ENCODE results near the gene PPP1R14B. TPM values are rescaled to one million over a fixed set of nuclear protein-coding genes. Genes with fewer than 3 reads are reported as not detected.
A peak's percentile ranks its signal among the peaks of the same experiment; 100 is the strongest.

The PPP1R14B gene
- total RNA-seq, 3 donors from 2014 or later = 63.0 to 101 (median 64.7) TPM

- TF ChIP-seq POLR2AphosphoS5 (IDR thresholded peaks at IDR 0.05) (peak in 1 of 3 donors; percentile 10), CTCF (IDR thresholded peaks at IDR 0.05) (no peak)
- Histone ChIP-seq H3K27ac (peak overlapping the region; percentile 61 to 100), H3K4me1 (peaks cover 12 to 16% of the 10 kb centered on the region in 2 donors), H3K27me3 (no peaks in the 10 kb centered on the region), H3K9me3 (no peaks in the 10 kb centered on the region), H3K4me3 (peak overlapping the region in 2 of 3 donors; percentile 3 to 26), H3K36me3 (no peaks in the 10 kb centered on the region)
- intact Hi-C loops (cut with DNase I; ENCODE audit: low total_unique reads) = no loop called here
- DNase-seq (ENCODE audit: low spot score in 2 of 2) = peak; percentile 87 to 92
These were observed 9.2 kb downstream of the PPP1R14B start for GRCh38 chr11:64237484-64237951.

DNA sequence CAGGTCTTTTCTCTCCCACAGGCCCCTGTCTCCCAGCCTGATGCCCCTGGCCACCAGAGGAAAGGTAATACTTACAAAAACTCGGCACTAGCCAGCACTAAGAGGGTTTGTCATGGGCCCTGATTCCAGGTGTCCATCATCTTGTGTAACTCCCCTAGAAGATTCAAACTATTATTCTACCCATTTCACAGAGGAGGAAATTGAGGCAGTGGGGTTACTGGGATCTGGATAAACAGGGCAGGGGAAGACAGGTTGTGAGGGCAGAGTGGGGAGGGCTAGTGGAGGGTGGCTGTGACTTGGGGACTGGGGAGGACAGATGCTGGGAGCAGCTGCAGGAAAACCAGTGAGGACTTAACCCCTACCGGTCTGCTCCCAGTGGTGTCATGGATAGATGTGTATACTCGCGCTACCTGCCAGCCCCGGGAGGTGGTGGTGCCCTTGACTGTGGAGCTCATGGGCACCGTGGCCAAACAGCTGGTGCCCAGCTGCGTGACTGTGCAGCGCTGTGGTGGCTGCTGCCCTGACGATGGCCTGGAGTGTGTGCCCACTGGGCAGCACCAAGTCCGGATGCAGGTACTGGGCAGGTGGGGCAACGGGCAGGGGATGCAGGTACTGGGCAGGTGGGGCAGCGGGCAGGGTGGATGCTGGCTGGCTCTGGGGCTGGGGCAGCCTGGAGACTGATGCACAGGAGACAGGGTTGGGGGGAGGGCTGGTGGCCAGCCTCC is 11.1 kb downstream of the PPP1R14B start:
- no peak for DNase-seq (ENCODE audit: low spot score in 2 of 2)
- Histone ChIP-seq H3K27ac (peak overlapping the region; percentile 78 to 94), H3K4me3 (peak overlapping the region; percentile 71 to 96 (median 75)), H3K9me3 (no peaks in the 10 kb centered on the region), H3K4me1 (peaks cover 12 to 16% of the 10 kb centered on the region in 2 donors), H3K27me3 (no peaks in the 10 kb centered on the region), H3K36me3 (no peaks in the 10 kb centered on the region)
- TF ChIP-seq CTCF (IDR thresholded peaks at IDR 0.05) = no peak
- TF ChIP-seq POLR2A (IDR thresholded peaks at IDR 0.05) = no peak
- no peak for TF ChIP-seq POLR2AphosphoS5 (IDR thresholded peaks at IDR 0.05)
- intact Hi-C loops (cut with DNase I; ENCODE audit: low total_unique reads) = no loop called here

DNA sequence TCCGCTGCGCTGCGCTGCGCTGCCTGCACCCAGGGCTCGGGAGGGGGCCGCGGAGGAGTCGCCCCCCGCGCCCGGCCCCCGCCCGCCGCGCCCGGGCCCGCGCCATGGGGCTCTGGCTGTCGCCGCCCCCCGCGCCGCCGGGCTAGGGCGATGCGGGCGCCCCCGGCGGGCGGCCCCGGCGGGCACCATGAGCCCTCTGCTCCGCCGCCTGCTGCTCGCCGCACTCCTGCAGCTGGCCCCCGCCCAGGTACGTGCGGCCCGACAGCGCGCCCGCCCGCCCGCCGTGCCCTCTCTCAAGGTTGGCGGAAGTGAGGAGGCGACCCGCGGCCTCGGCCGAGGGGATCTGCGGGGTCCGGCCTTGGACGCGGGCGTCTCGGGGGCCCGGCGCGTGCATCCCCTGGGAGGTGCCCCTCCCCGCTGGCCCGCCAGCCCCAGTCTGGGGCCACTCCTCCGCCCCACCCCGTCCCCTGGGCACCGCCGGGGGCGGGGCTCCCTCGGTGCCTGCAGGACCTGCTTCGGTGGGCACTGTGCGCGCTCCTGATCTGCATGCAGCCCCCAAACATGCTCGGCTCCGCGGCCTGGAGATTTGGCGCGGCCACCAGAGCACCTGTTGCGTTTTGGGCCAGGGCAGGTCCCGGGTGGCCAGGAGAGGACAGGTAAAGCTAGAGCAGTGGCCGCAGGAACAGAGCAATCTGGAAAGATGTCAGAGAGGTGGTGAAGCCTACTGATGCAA is 11.9 kb downstream of the PPP1R14B start:
- no peak for DNase-seq (ENCODE audit: low spot score in 2 of 2)
- peak overlapping the region; percentile 71 to 96 (median 75) for H3K4me3 ChIP-seq
- no peaks in the 10 kb centered on the region for H3K9me3 ChIP-seq
- H3K4me1 ChIP-seq = peaks cover 8 to 16% of the 10 kb centered on the region in 2 donors
- H3K27me3 ChIP-seq = no peaks in the 10 kb centered on the region
- H3K36me3 ChIP-seq = no peaks in the 10 kb centered on the region
- peak overlapping the region; percentile 78 to 94 for H3K27ac ChIP-seq
- TF ChIP-seq POLR2AphosphoS5 (IDR thresholded peaks at IDR 0.05) (no peak), POLR2A (IDR thresholded peaks at IDR 0.05) (no peak), CTCF (IDR thresholded peaks at IDR 0.05) (no peak)
- intact Hi-C loops (cut with DNase I; ENCODE audit: low total_unique reads) = no loop called here

GRCh38 chr11:64233913-64234586 is 12.7 kb downstream of the PPP1R14B start, which contains the start of gene VEGFB:
Gene VEGFB, plus strand, starts transcription at chr11:64234584. Its CDS starts 250 bp downstream, at chr11:64234834.
- no peak for DNase-seq (ENCODE audit: low spot score in 2 of 2)
- H3K27ac ChIP-seq = peak within 1 kb of the TSS; percentile 78 to 94
- H3K36me3 ChIP-seq = no peaks in the 10 kb centered on the region
- no peaks in the 10 kb centered on the region for H3K27me3 ChIP-seq
- peaks cover 8 to 16% of the 10 kb centered on the region in 2 donors for H3K4me1 ChIP-seq
- intact Hi-C loops (cut with DNase I; ENCODE audit: low total_unique reads) = no loop called here
- H3K9me3 ChIP-seq = no peaks in the 10 kb centered on the region
- TF ChIP-seq POLR2AphosphoS5 (IDR thresholded peaks at IDR 0.05) (peak in 2 of 3 donors; percentile 20 to 32), CTCF (IDR thresholded peaks at IDR 0.05) (no peak), POLR2A (IDR thresholded peaks at IDR 0.05) (peak; percentile 24)
- H3K4me3 ChIP-seq = peak within 1 kb of the TSS; percentile 71 to 96 (median 75)
